OCI-LY1 (cell line): ENCODE data around the gene SMIM11.

Experiments
- CTCF ChIP-seq: fragments of 200-600 bp; sonication (generic), shearing (Covaris generic); IDR thresholded peaks from 2 replicates; pipeline ENCODE4 v1.5.1; 2017; ENCODE audit warnings: mild to moderate bottlenecking, antibody characterized with exemption, low read length, moderate library complexity, mixed read lengths
- EZH2 ChIP-seq: fragments of 200-600 bp; sonication (generic), shearing (Covaris generic); IDR thresholded peaks from 2 replicates; pipeline ENCODE4 v1.8.0; 2017; ENCODE audit warnings: borderline replicate concordance, mixed run types, mild to moderate bottlenecking, antibody characterized with exemption, low read length, moderate library complexity, mixed read lengths

GRCh38 chr21:34345892-34346291 is 29.4 kb upstream of the SMIM11 start:
- TF ChIP-seq EZH2 (no peak), CTCF (no peak)
